Urinary bladder (tissue), 4 donors: ENCODE measurements around the gene TBX4. TPM values are rescaled to one million over a fixed set of nuclear protein-coding genes. Genes with fewer than 3 reads are reported as not detected.
"Not testable (repeated sequence)": the region's sequence is repeated elsewhere in the genome, so short reads cannot be mapped to it uniquely, and the experiment has no call there.

Source experiments
- DNase-seq: peaks from one replicate; pipeline ENCODE4 v3.0.0-alpha.2; 2015; ENCODE audit errors: extremely low spot score
- H3K27ac ChIP-seq: one replicate; pipeline ENCODE4 v1.5.1; 2013; ENCODE audit warnings: low read depth, mild to moderate bottlenecking, moderate library complexity
- H3K36me3 ChIP-seq: one replicate; pipeline ENCODE4 v1.6.1; 2013; ENCODE audit warnings: mild to moderate bottlenecking, moderate library complexity; ENCODE audit not compliant: insufficient read depth
- H3K4me1 ChIP-seq: one replicate; pipeline ENCODE4 v1.6.1; 2013; ENCODE audit warnings: mild to moderate bottlenecking, moderate library complexity; ENCODE audit not compliant: insufficient read depth
- H3K4me3 ChIP-seq: one replicate; pipeline ENCODE4 v1.5.1; 2013; ENCODE audit warnings: low read depth, low read length
- WGBS: extraction: QIAGEN DNeasy Blood & Tissue Kit; methylation state at CpG from one replicate; pipeline ENCODE4 v1.1.7; 2013; 5-methylcytosine and 5-hydroxymethylcytosine counted together
- polyA plus RNA-seq: library from polyadenylated mRNA; stranded (reverse); fragments of 200-250 nt; gene quantifications from one replicate; pipeline ENCODE4 v1.2.3, GENCODE V29; 2013
- total RNA-seq: library from RNA; depleted of rRNA; stranded (reverse); fragments of >200 nt; gene quantifications from one replicate; pipeline ENCODE4 v1.2.3, GENCODE V29; 2014
- donor health status: healthy with polysubstance abuse.
- donor health status: healthy.

Gene TBX4
- total and polyA plus RNA-seq, 2 donors = 9.8 to 13.0 TPM

GRCh38 chr17:61431594-61432311, 20.5 kb upstream of the TBX4 start:
- Histone ChIP-seq H3K4me3 (no peak overlapping the region), H3K36me3 (no peaks in the 10 kb centered on the region), H3K4me1 (no peaks in the 10 kb centered on the region), H3K27ac (no peak overlapping the region)
- WGBS = 81% methylated on average over 4 of the region's 4 CpGs
- DNase-seq = no peak

- no peaks in the 10 kb centered on the region for H3K36me3 ChIP-seq
- no peaks in the 10 kb centered on the region for H3K4me1 ChIP-seq
- no peak overlapping the region for H3K4me3 ChIP-seq
- no peak for DNase-seq
- H3K27ac ChIP-seq = no peak overlapping the region
Observed at GRCh38 chr17:61436273-61436672, 15.9 kb upstream of the TBX4 start.

GRCh38 chr17:61436995-61437704, 15.1 kb upstream of the TBX4 start:
- Histone ChIP-seq H3K36me3 (no peaks in the 10 kb centered on the region), H3K27ac (no peak overlapping the region), H3K4me3 (no peak overlapping the region), H3K4me1 (no peaks in the 10 kb centered on the region)
- DNase-seq = no peak

GRCh38 chr17:61440697-61441096, 11.5 kb upstream of the TBX4 start:
- Histone ChIP-seq H3K4me3 (no peak overlapping the region), H3K4me1 (no peaks in the 10 kb centered on the region), H3K36me3 (no peaks in the 10 kb centered on the region), H3K27ac (no peak overlapping the region)
- DNase-seq = no peak

- not testable (repeated sequence) for H3K36me3 ChIP-seq
- 96% methylated on average over 6 of the region's 6 CpGs for WGBS
Observed at GRCh38 chr17:61441507-61441906, 10.7 kb upstream of the TBX4 start.

GRCh38 chr17:61442136-61442775, 10.0 kb upstream of the TBX4 start:
- Histone ChIP-seq H3K36me3 (no peaks in the 10 kb centered on the region), H3K4me3 (no peak overlapping the region), H3K27ac (no peak overlapping the region), H3K4me1 (no peaks in the 10 kb centered on the region)
- 62% methylated on average over 4 of the region's 4 CpGs for WGBS
- DNase-seq = no peak

More at GRCh38 chr17:61441507-61441906, 10.7 kb upstream of the TBX4 start:
- H3K4me3 ChIP-seq, H3K4me1 ChIP-seq, DNase-seq, H3K27ac ChIP-seq: not testable (repeated sequence)

GRCh38 chr17:61442878-61443474, 9.2 kb upstream of the TBX4 start:
- 65% methylated on average over 11 of the region's 11 CpGs for WGBS
- Histone ChIP-seq H3K27ac (no peak overlapping the region), H3K36me3 (no peaks in the 10 kb centered on the region), H3K4me1 (no peaks in the 10 kb centered on the region), H3K4me3 (no peak overlapping the region)
- no peak for DNase-seq

- Histone ChIP-seq H3K36me3 (no peaks in the 10 kb centered on the region), H3K27ac (no peak overlapping the region), H3K4me1 (no peaks in the 10 kb centered on the region), H3K4me3 (no peak overlapping the region)
- 61% methylated on average over 18 of the region's 18 CpGs for WGBS
- DNase-seq = no peak
Observed at GRCh38 chr17:61443475-61443882, 8.7 kb upstream of the TBX4 start.

GRCh38 chr17:61444075-61444474, 8.1 kb upstream of the TBX4 start:
- no peak overlapping the region for H3K4me3 ChIP-seq
- no peak overlapping the region for H3K27ac ChIP-seq
- no peak for DNase-seq
- WGBS = 77% methylated on average over 13 of the region's 13 CpGs
- no peaks in the 10 kb centered on the region for H3K4me1 ChIP-seq
- no peaks in the 10 kb centered on the region for H3K36me3 ChIP-seq

GRCh38 chr17:61444831-61445230, 7.4 kb upstream of the TBX4 start:
- no peak for DNase-seq
- WGBS = 55% methylated on average over 6 of the region's 6 CpGs
- Histone ChIP-seq H3K4me3 (no peak overlapping the region), H3K36me3 (no peaks in the 10 kb centered on the region), H3K27ac (no peak overlapping the region), H3K4me1 (no peaks in the 10 kb centered on the region)

GRCh38 chr17:61447358-61447757, 4.9 kb upstream of the TBX4 start:
- H3K36me3 ChIP-seq = no peaks in the 10 kb centered on the region
- H3K4me3 ChIP-seq = no peak overlapping the region
- no peak for DNase-seq
- H3K27ac ChIP-seq = no peak overlapping the region
- H3K4me1 ChIP-seq = no peaks in the 10 kb centered on the region

- Histone ChIP-seq H3K27ac (no peak overlapping the region), H3K4me3 (no peak overlapping the region), H3K4me1 (no peaks in the 10 kb centered on the region), H3K36me3 (no peaks in the 10 kb centered on the region)
- no peak for DNase-seq
- 87% methylated on average over 2 of the region's 2 CpGs for WGBS
Observed at GRCh38 chr17:61448042-61448441, 4.2 kb upstream of the TBX4 start.

- H3K4me1 ChIP-seq, H3K4me3 ChIP-seq, H3K36me3 ChIP-seq, H3K27ac ChIP-seq, DNase-seq: not testable (repeated sequence)
- WGBS = 97% methylated on average over 4 of the region's 4 CpGs
Observed at GRCh38 chr17:61449140-61449539, 3.1 kb upstream of the TBX4 start.
